ENCODE data around the gene MIGA2. TPM values are rescaled to one million over a fixed set of nuclear protein-coding genes. Genes with fewer than 3 reads are reported as not detected.

The MIGA2 gene
- total and polyA plus RNA-seq, 2 of the 8 experiments (the other 6 are each of a cell fraction or from before 2014, with no cell fraction given), result 24.6 to 39.0 TPM

- Histone ChIP-seq H3K27ac (ENCODE audit: low read depth, low read length) (no peak overlapping the region), H3K18ac (ENCODE audit: extremely low read depth, low read length) (no peak overlapping the region), H4K8ac (ENCODE audit: extremely low read depth, insufficient read depth, low read length) (no peak overlapping the region), H2AFZ (ENCODE audit: low read length) (no peak overlapping the region), H3K9ac (replicated peaks in 1 of 4; ENCODE audit: extremely low read depth in 1 of 4, low read depth in 3 of 4, low read length in 3 of 4) (no peak overlapping the region), H4K91ac (replicated peaks; ENCODE audit: insufficient read length, low read length) (no peak overlapping the region), H2AK5ac (ENCODE audit: low read depth, low read length) (no peak overlapping the region), H3K79me1 (ENCODE audit: low read depth, low read length) (no peaks in the 10 kb centered on the region), H3K14ac (ENCODE audit: insufficient read length) (no peak overlapping the region), H3K4me3 (ENCODE audit: extremely low read depth in 1 of 4, insufficient read depth in 2 of 4, low read depth in 3 of 4, low read length in 4 of 4) (no peak overlapping the region), H3K27me3 (replicated peaks in 1 of 4; ENCODE audit: control insufficient read depth in 3 of 4, extremely low read depth in 1 of 4, insufficient read depth in 3 of 4, low read length in 3 of 4) (peaks cover 0 to 15% (median 13%) of the 10 kb centered on the region in 4 experiments; a peak in 5 of 7 replicates), H2BK12ac (ENCODE audit: low read depth, low read length) (no peak overlapping the region), H3K56ac (replicated peaks; ENCODE audit: insufficient read length, low read depth, low read length) (no peak overlapping the region), H3K4me1 (replicated peaks in 1 of 4; ENCODE audit: control insufficient read depth in 3 of 4, insufficient read depth in 4 of 4, low read length in 3 of 4) (peaks cover 0 to 5% (median 4%) of the 10 kb centered on the region in 4 experiments; a peak in 3 of 7 replicates), H2BK15ac (ENCODE audit: low read length) (0 out of 2 replicates have a peak overlapping the region, but pooled peaks have one; percentile 46), H4K5ac (ENCODE audit: insufficient read length, low read depth, low read length) (no peak overlapping the region), H3K4me2 (ENCODE audit: insufficient read depth in 1 of 2, low read depth in 2 of 2, low read length in 2 of 2) (no peak overlapping the region), H3K4ac (replicated peaks; ENCODE audit: insufficient read length, low read depth, low read length) (no peak overlapping the region), H2BK20ac (ENCODE audit: low read length) (no peak overlapping the region), H3K36me3 (ENCODE audit: control insufficient read depth in 2 of 4, insufficient read depth in 4 of 4, low read length in 3 of 4) (no peaks in the 10 kb centered on the region), H4K20me1 (replicated peaks in 1 of 2; ENCODE audit: control insufficient read depth in 1 of 2, insufficient read depth in 2 of 2, low read length in 2 of 2) (no peaks in the 10 kb centered on the region), H2BK120ac (replicated peaks; ENCODE audit: low read depth, low read length) (no peak overlapping the region), H2BK5ac (ENCODE audit: low read depth, low read length) (0 out of 2 replicates have a peak overlapping the region, but pooled peaks have one; percentile 16), H3K9me3 (ENCODE audit: insufficient read depth in 2 of 2, low read depth in 1 of 2, low read length in 1 of 2) (no peaks in the 10 kb centered on the region), H3K79me2 (ENCODE audit: control insufficient read depth in 1 of 2, insufficient read depth in 2 of 2, low read length in 2 of 2) (peaks cover 0 to 10% of the 10 kb centered on the region in 2 experiments; a peak in 2 of 4 replicates), H3K23ac (ENCODE audit: insufficient read length) (no peak overlapping the region), H3K23me2 (ENCODE audit: low read depth, low read length) (peaks cover 10% of the 10 kb centered on the region)
- ChIA-PET CTCF (ENCODE audit: partially characterized antibody) (no interaction called here), POLR2A (ENCODE audit: partially characterized antibody) (interaction anchor here (1.4 kb wide), 1 partner anchor 12 kb away, joined by 5 read pairs; no protein-coding TSS in a partner anchor)
- FAIRE-seq (no peak), DNase-seq (ENCODE audit: low read depth in 1 of 2, low spot score in 2 of 2) (no peak)
- TF ChIP-seq MAFK (IDR thresholded peaks at IDR 0.05; ENCODE audit: low read depth, low read length), result no peak
- TF ChIP-seq CHD1 (IDR thresholded peaks at IDR 0.05; ENCODE audit: low read depth, low read length), result no peak
- no peak for TF ChIP-seq ATF3 (IDR thresholded peaks at IDR 0.05; ENCODE audit: insufficient read depth, low read depth, low read length)
- TF ChIP-seq POLR2A (IDR thresholded peaks at IDR 0.05; ENCODE audit: control extremely low read depth in 1 of 2, low read depth in 2 of 2, low read length in 2 of 2), result no peak
- TF ChIP-seq EGR1 (IDR thresholded peaks at IDR 0.05; ENCODE audit: borderline replicate concordance, low read depth, low read length), result no peak
- TF ChIP-seq SAP30 (IDR thresholded peaks at IDR 0.05; ENCODE audit: insufficient read depth, insufficient replicate concordance, low read length), result no peak
- no peak for TF ChIP-seq EZH2 (IDR thresholded peaks at IDR 0.05; ENCODE audit: low read depth, low read length, severe bottlenecking)
- no peak for TF ChIP-seq CHD2 (IDR thresholded peaks at IDR 0.05; ENCODE audit: low read length)
- TF ChIP-seq BRCA1 (IDR thresholded peaks at IDR 0.05; ENCODE audit: low read depth, low read length), result no peak
- TF ChIP-seq POU5F1 (IDR thresholded peaks at IDR 0.05; ENCODE audit: low read depth, low read length), result no peak
- no peak for TF ChIP-seq HDAC6 (IDR thresholded peaks at IDR 0.05; ENCODE audit: low read depth, low read length)
- no peak for TF ChIP-seq GABPA (IDR thresholded peaks at IDR 0.05; ENCODE audit: borderline replicate concordance, insufficient read depth, low read length)
- no peak for TF ChIP-seq CBX8 (IDR thresholded peaks at IDR 0.05; ENCODE audit: borderline replicate concordance, low read depth, low read length)
- no peak for TF ChIP-seq ZNF274 (IDR thresholded peaks at IDR 0.05; ENCODE audit: borderline replicate concordance, extremely low read depth, low read length)
- TF ChIP-seq SP2 (IDR thresholded peaks at IDR 0.05; ENCODE audit: low read length), result no peak
- 94% methylated on average over 13 of the region's 13 CpGs; no CpG with 5 or more reads in 1 of the 2 experiments for WGBS, 2 experiments (ENCODE audit: extremely low coverage in 1 of 2, insufficient coverage in 1 of 2, insufficient read length in 1 of 2, insufficient replicate concordance in 2 of 2, low coverage in 1 of 2, low lambda C conversion rate in 2 of 2, missing lambda C conversion rate in 1 of 2)
Measured at GRCh38 chr9:129107651-129108050, 71.2 kb downstream of the MIGA2 start.

Measured in H1 (cell line).